Sigmoid colon (tissue), 4 donors: Measurements from ENCODE around the gene PIK3R1.

Experiments
- CTCF ChIP-seq, 4 experiments: fragments of 450-650 bp in 3 of 4; fragments of 200-600 bp in 1 of 4; IDR thresholded peaks; one replicate each; pipeline ENCODE4 v1.5.1; 2016 to 2019; ENCODE audit warnings: antibody characterized with exemption in 4 of 4, mild to moderate bottlenecking in 3 of 4, moderate library complexity in 2 of 4
- EP300 ChIP-seq, 4 donors: sonication (generic); formaldehyde crosslinking; IDR thresholded peaks; one replicate each; pipeline ENCODE4 v1.6.1; 2017; ENCODE audit warnings: antibody characterized with exemption in 4 of 4
- POLR2A ChIP-seq, 2 donors: fragments of 450-650 bp; IDR thresholded peaks; one replicate each; pipeline ENCODE4 v1.6.1; 2016; ENCODE audit warnings: antibody characterized with exemption in 2 of 2, mild to moderate bottlenecking in 2 of 2, moderate library complexity in 2 of 2

- no peak for TF ChIP-seq CTCF (IDR thresholded peaks at IDR 0.05)
- TF ChIP-seq EP300 (IDR thresholded peaks at IDR 0.05), result no peak
- no peak for TF ChIP-seq POLR2A (IDR thresholded peaks at IDR 0.05)
Measured at GRCh38 chr5:68269820-68270219, 54.3 kb downstream of the PIK3R1 start.
